GM10847 (cell line): ENCODE data around the gene MGAT5.

ENCODE experiments used
- POLR2A ChIP-seq: IDR thresholded peaks from 2 replicates; pipeline ENCODE4 v1.6.1; 2011; ENCODE audit not compliant: insufficient read length; ENCODE audit errors: extremely low read depth

MGAT5 gene

GRCh38 chr2:134315471-134315870 is 61.6 kb downstream of the MGAT5 start:
- TF ChIP-seq POLR2A = no peak

- no peak for TF ChIP-seq POLR2A
Observed at GRCh38 chr2:134319596-134320254, 65.9 kb downstream of the MGAT5 start.

- no peak for TF ChIP-seq POLR2A
Observed at GRCh38 chr2:134320930-134321329, 67.1 kb downstream of the MGAT5 start.

DNA sequence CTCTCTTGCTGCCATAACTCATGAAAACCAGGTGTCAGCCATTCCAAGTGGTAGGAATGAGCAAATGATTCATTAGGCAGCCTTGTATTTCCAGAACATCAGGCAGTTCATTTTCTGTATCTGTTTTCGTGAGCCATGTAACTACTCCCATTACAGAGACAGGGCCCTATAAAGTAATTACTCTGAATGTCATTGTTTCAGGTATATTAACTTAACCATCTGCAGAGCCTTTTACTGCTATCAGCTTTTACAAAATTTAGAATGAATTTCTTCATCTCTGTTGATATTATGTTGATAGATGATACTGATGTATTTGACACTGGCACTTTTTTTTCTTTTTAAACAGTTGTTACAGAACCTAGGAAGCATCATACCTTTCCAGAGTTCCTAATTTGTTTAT is 69.9 kb downstream of the MGAT5 start:
- TF ChIP-seq POLR2A = no peak

DNA sequence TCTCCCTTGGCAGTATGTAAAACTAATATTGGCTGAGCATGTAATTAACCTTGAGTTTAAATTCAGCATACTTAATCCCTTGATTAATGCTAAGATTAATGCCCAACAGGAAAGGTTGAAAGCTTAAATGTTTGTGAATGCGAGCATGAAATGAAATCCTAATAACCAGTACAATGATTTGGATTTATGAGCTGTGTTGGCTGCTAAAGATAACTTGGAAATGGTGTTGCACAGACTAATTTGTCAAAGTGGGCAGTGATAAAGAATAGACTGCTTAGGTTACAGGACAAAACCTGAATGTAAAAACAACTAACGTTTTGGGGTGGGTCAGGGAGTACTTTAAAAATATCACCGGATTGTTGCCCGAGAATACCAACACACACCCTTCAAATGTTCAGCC is 70.6 kb downstream of the MGAT5 start:
- no peak for TF ChIP-seq POLR2A

GRCh38 chr2:134324947-134325346 is 71.1 kb downstream of the MGAT5 start:
- no peak for TF ChIP-seq POLR2A

- no peak for TF ChIP-seq POLR2A
Observed at GRCh38 chr2:134325696-134326095, 71.8 kb downstream of the MGAT5 start.

DNA sequence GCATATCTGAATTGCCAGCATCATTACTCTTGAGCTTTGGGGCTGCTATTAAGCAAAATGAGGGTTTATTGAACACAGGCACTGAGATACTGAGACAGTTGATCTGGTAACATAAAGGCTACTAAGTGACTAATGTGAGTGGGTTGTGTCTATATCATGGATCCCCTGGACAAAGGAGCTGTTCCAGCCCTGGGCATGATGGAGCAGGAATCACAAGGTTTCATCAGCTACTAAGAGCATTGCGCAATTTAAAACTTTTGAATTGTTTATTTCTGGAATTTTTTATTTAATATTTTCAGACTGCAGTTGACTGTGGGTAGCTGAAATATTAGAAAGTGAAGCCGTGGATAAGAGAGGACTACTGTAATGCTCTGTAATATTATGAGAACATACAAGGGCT is 73.5 kb downstream of the MGAT5 start:
- no peak for TF ChIP-seq POLR2A

DNA sequence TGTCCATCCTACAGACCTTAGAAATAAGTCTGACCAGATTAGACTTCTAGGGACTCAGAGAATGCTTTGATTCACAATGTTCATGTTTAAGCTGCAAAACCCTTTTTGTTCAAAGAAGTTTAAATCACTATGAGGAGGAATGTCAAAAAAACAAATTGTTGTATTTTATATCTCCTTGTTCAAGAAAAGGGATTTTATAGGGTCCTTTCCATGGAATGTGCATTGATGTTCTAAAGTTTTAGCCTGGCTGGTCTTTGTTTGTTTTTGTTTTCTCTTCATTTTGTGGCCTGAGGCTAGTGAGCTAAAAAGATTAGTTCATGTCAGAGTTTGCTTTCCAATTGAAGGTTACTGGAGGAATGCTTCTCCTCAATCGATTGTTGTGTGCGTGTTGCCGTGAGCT is 77.2 kb downstream of the MGAT5 start:
- TF ChIP-seq POLR2A = no peak

DNA sequence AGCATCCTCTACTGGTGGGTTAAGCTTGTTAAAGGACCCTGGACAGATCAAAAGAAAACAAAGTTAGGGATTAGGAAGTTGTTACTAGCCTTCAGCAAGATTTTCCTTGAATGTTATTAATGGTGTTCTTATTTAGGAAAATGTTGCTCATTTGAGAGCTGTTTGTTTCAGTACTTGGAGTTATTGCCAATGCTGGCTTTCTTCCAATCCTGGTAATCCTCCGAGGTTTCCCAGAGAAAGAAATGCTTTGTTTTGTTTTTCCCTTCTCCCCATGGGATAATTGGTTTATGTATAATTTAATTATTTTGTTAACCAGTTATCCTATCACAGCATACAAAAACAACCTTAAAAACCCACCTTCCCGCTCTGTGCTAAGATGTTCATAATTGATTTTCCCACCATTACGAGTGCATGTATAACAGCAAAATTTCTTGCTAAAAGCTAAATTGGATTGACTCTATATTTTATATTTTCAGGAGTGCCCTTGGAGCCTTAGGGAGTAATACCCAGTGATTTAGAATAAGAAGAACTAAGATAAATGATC is 79.8 kb downstream of the MGAT5 start:
- no peak for TF ChIP-seq POLR2A

DNA sequence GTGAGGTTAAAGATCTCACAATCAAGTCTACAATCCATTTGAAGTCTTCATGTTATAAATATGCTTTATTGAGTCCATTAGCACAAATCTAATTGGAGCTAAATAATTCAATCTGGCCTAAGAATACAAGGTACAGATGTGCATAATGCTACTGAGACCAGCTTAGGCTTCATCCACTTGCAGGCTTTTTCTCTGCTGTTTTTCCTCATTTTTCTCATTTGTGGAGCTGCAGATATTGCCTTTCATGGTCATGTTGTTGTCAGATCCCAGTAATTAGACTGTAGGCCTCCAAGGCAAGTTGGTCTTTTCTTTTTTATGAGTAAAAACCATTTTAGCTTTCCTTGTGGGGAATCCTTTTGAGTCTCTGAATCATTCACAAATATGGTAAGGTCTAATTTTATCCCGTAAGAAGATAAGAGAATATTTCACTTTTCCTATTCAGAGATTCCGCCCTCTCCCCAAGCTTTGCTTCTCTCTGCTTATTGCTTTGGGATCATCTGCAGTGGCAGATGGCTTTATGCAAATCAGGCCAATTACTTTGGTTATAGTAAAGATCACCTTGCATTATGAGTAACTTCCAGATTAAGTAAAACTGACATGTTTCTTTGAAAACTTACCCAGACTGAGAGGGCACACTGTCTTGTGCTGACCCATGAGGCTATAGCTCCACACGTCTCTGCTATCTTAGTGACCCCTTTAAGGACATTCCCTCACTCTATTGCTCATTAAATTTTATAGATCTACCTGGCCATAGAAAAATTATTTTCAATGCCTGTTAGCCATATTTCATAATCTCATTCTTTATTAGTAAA is 80.9 kb downstream of the MGAT5 start:
- TF ChIP-seq POLR2A = no peak

DNA sequence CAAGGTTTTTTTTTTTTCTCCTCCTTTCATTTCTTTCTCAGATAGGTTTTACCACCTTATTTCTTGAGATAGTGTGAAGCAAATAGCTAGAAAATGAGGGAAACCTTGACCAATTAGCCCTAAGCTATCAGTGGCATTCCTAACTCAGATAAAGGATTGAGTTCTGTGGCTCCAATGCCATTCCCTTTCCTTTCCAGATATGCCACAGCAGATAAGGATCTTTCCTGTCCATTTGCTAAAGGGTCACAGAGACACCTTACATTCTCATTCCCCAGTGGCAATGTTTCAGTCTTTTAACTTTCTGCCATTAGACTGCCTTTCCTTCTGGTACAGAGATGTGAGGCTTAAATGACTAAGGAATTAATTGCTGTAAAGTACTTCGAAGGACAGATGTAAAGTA is 81.7 kb downstream of the MGAT5 start:
- no peak for TF ChIP-seq POLR2A

GRCh38 chr2:134336352-134336751 is 82.5 kb downstream of the MGAT5 start:
- TF ChIP-seq POLR2A = no peak

DNA sequence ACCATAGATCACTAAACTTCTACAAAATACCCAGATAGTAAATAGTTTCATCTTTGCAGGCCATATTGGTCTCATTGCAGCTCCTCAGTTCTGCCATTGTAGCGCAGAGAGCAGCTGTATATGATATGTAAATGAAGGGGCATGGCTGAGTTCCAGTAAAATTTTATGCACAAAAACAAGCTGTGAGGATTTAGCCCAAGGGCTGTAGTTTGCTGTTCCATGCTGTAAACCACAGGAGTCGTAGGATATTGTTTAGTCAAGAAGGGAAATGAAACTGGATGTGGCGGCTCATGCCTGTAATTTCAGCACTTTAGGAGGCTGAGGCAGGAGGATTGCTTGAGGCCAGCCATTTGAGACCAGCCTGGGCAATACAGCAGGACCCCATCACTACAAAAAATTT is 83.0 kb downstream of the MGAT5 start:
- TF ChIP-seq POLR2A = no peak

DNA sequence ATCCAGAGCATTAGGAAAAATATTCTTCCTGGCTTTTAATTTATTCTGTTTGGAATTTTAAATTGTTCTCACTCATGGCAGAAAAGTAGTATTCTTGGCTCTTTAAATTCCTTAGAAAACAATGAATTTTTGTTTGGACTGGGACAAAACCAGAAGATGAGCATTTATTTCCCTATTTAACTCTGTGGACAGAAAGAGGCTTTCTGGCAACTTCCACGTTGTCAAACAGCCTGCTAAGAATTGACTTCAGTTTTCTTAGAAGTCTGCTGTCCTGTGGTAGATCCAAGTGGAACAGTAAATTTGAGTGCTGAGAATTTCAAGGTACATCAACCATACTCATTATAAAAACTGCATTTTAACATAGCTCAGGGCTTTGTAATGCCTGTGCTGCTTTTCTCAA is 83.8 kb downstream of the MGAT5 start:
- TF ChIP-seq POLR2A = no peak

GRCh38 chr2:134338208-134338607 is 84.3 kb downstream of the MGAT5 start:
- TF ChIP-seq POLR2A = no peak

GRCh38 chr2:134341476-134341875 is 87.6 kb downstream of the MGAT5 start:
- no peak for TF ChIP-seq POLR2A
